GM19463 (cell line): ENCODE results near the gene XRCC3.
A peak's percentile ranks its signal among the peaks of the same experiment; 100 is the strongest.

Experiments used
- ATAC-seq: cut with Tn5 transposase; IDR thresholded peaks from one replicate; pipeline ENCODE4 v1.9.1; 2021; ENCODE audit warnings: mild to moderate bottlenecking, moderate library complexity; ENCODE audit not compliant: unreplicated experiment

XRCC3 gene

DNA sequence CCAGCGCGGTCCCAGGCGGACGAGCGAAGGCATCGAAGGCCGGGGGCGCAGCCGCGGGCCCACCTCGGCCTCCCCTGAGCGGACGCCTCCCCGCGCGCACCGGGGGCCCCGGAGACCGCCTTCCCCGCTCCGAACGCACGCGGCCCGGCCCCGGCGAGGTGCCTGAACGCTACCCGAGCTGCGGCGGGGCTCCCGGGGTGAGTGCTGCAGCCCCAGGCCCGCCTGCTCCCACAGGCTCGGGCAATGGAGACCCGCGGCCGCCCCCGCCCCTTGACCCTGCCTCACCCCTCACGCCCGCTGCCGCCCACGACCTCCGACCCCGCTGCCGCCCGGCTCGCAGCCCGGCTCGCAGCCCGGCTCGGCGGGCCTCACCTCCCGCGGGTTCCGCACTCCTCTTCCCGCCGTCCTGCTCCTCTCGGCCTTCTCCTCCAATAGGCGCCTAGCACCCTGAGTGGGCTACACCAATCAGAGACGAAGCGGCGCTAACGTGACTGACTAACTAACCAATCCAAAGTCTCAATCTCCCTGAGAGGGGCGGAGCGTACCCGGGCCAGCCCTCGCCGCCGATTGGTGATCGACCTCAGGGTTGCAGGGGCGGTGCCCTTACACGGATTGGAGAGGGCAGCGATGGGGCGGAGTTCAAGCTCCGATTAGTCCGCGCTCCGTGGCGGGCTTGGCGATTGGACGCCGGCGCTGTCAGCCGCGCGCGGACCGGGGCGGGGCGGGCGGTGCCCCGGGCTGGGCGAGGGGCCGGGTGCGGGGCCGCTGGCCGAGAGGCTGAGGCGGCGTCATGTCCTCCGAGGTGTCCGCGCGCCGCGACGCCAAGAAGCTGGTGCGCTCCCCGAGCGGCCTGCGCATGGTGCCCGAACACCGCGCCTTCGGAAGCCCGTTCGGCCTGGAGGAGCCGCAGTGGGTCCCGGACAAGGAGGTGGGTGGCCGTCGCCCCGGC, at the start of gene XRCC3, which contains the start of gene ZFYVE21:
TSS of gene XRCC3 (minus strand) at position 400 of the 949 bp plus-strand sequence. CDS start 4,364 bp downstream, outside the sequence.
TSS of gene ZFYVE21 (plus strand) at position 759 of the 949 bp plus-strand sequence. CDS start at position 791, 32 bp downstream.
- ATAC-seq, result peak; percentile 96

DNA sequence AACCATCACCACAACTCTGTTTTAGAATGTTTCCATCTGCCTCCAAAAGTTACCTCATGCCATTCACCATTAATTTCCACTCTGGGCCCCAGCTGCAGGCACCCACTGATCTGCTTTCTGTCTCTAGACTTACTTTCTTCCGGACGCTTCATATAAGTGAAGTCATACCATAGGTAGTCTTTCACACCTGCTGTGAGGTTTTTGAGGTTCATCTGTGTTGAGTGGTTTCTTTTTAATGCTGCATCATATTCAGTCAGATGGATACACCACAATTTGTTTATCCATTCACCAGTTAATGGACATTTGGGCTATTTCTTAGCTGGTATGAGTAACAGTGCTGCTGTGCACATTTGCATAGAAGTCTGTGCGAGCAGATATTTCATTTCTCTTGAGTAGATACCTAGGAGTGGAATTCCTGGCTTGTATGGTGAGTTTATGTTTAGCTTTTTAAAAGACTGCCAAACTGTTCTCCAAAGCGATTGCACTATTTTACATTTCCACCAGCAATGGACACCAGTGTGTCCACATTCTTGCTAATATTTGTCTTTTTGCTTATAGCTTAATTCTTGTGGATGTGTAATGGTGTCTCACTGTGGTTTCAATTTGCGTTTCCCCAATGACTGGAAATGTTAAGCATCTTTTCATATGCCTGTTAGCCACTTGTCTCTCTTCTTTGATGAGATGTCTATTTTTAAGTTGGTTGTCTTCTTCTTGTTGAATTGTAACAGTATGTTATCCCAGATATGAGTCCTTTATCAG, 48.7 kb upstream of the XRCC3 start:
- peak; percentile 89 for ATAC-seq

GRCh38 chr14:103762541-103762940, 47.3 kb upstream of the XRCC3 start:
- ATAC-seq, result no peak

DNA sequence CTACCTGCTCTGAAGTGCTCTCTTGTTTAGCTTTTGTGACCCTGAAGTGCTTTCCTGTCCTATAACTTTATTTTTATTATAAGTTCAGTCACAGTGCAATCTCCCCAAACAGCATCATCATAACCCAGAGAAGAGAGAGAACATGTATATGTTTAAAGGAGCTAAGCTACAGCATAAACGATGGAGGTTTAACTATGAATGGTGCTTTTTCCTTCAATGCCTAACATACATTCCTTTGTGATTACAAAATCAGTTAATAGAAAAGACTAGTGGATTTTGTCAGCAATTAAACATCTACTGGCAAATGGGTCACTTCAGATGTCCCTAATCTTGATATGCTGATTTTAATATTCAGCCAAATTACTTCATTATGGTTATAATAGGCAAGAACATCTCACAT, 46.8 kb upstream of the XRCC3 start:
- no peak for ATAC-seq

GRCh38 chr14:103758059-103758776, 43.0 kb upstream of the XRCC3 start:
- no peak for ATAC-seq

GRCh38 chr14:103755060-103755459, 39.8 kb upstream of the XRCC3 start:
- no peak for ATAC-seq

DNA sequence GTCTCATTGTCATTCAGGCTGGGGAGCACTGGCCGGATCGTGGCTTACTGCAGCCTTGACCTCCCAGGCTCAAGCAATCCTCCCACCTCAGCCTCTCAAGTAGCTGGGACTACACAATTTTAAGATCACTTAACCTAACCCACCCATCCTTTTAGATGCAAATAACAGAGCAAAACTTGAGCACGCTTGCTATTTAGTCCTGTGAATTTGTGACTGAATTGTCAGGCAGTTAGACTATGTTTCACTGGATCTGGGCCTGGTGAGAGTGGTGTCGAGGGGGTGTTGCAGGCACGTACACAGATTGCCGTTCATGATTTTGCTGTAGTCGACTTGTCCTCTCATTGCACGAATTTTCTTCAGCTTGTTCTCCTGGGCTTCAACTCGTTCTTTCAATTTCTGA, 38.5 kb upstream of the XRCC3 start:
- no peak for ATAC-seq

DNA sequence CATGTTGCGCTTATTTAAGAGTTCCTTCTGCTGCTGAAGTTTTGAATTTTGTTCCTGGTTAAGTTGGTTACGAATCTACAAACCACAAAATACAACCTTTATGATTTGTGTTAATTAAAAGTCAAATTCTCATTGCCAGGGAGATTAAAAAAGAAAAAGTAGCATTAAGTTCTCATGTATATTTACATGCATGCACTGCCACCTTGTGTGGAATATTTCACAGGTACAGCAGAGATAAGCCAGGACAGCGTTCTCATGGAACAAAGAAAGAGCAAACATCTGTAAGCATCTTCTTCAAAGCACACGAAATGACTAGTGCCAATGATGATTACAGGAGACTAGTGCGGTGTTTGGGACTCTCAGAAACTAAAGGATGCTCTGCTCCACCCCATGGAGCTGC, 34.6 kb upstream of the XRCC3 start:
- ATAC-seq, result no peak

GRCh38 chr14:103749452-103749851, 34.2 kb upstream of the XRCC3 start:
- no peak for ATAC-seq

- no peak for ATAC-seq
Observed at GRCh38 chr14:103748534-103748857, 33.2 kb upstream of the XRCC3 start.

DNA sequence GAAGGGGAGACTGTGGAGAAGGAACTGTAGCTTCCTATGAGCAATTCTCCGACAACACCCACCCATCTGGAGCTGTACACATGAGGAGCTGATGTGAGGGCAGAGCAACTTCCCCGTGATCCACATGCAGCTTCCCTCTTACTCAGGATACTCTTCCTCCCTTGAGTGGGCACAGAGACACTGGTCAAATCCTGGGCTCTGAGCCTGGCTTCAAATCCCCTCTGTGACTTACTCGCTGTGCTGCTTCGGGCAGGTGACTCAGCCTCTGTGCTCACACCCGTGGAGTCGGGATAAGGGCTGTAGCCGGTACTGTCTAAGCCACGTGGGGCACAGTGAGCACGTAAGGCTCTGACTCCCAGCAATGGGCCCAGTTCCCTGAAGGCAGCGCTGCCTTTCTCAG, 31.4 kb upstream of the XRCC3 start:
- ATAC-seq, result no peak

GRCh38 chr14:103745424-103745823, 30.2 kb upstream of the XRCC3 start:
- ATAC-seq, result no peak

DNA sequence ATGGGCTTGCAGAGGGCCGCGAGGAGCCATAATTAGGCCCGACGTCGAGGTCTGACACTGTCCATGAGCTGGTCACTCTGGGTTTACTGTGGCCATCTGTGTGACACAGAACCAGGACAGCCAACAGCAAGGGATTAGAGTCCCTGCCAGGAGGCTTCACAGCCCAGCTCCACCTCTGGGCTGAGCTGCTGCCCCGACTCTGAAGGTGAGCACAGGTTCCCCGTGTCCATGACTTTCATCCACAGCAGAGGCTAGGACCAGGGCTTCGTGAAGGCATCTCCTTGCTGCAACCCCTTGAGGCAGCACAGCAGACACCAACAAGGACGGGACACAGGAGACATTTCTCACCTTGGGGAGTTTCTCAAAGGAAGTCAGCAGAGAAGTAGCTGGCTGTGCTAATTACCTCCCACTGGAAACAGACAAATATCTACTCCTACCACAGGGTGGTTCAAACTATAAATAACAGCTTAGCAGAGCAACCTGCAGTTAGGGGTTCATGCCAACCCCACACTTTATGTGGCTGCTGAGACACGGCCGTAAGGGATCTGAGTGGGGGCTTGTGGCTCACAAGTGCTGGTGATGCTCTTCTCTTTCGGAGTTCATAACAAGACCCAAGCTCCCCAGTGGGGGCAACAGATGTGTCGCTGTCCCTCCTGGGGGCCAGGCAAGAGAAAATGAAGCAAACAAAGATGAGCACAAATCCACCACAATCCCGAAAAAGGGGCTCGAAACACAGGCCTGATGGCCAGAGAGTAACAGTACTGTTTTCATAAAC, 29.6 kb upstream of the XRCC3 start:
- no peak for ATAC-seq

- no peak for ATAC-seq
Observed at GRCh38 chr14:103743691-103744090, 28.4 kb upstream of the XRCC3 start.

GRCh38 chr14:103742499-103743255, 27.4 kb upstream of the XRCC3 start:
- no peak for ATAC-seq

- no peak for ATAC-seq
Observed at GRCh38 chr14:103741876-103742275, 26.6 kb upstream of the XRCC3 start.

DNA sequence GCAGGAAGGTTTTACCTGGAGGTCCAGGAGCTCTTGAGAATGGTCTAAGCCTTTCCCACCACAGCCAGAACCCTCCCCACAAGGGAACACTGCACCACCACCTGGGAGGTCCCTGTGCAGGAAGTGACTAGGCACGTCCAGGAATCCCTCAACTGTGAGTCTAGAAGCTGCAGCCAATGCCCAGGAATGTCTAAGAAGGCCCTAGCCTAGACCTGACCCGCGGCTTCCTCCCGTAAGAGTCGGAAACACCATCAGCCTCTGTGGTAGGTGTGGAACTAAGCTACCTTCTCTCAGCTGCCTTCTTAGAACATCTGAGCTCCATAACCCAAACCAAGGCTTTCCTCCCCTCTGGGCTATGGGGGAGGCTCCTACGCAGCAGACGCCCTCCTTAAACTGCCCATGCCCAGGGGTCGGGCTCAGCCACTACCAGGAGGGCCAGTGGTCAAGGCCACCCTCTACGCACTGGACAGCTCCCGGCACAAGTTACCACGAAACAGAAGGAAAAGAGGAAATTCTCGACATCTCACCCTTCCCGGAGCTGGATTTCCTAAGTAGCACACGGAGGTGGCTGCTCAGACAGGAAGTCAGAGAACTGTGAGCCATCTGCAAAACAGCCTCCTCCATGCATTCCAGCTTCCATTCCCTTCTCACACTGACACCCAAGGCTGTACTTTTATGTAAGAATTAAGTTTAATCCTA, 25.9 kb upstream of the XRCC3 start:
- ATAC-seq, result no peak

DNA sequence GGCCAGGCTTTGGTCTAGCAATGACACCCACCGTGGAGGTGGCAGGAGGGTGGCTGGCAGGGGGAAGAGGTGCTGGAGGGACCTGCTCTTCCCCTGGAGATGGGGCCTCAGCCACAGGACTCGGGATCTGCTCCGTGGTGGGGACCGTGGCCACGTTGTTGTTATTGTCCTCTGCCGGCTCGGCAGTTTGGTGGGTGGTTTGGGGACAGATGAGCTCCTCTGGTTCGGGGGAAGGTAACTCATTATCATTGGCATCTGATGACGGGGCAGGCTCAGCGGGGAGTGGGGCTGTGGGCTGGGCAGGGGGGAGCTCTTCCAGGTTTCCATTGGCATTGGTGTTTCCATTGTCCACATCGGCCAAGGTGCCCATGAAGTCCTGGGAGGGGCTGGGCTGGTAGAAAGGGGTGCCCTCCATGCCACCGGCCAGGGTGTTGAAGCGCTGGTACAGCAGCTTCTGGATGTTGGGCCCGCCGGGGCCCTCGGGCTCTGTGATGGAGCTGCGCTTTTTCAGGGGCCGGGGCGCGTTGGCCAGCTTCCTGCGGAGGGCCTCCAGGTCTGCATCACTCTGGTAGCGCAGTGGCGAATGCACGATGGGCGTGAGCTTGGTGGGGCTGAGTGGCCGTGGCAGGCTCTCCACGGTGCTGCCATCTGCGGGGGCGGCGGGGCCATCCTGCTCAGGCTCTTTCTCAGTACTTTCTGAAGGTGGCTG, 24.7 kb upstream of the XRCC3 start:
- no peak for ATAC-seq

- no peak for ATAC-seq
Observed at GRCh38 chr14:103739466-103739792, 24.2 kb upstream of the XRCC3 start.
